ENCODE measurements around the gene CSTPP1.

GRCh38 chr11:47149782-47150181, 213.2 kb downstream of the CSTPP1 start:
- TF ChIP-seq EGR1 (IDR thresholded peaks at IDR 0.05; ENCODE audit: borderline replicate concordance, low read depth, low read length) (no peak), TEAD4 (IDR thresholded peaks at IDR 0.05; ENCODE audit: low read depth, low read length) (no peak), RAD21 (IDR thresholded peaks at IDR 0.05 in 1 of 2, conservative IDR thresholded peaks at IDR 0.05 in 1 of 2; ENCODE audit: low read depth in 2 of 2, low read length in 2 of 2) (no peak), POLR2AphosphoS5 (IDR thresholded peaks at IDR 0.05; ENCODE audit: low read depth, low read length) (no peak), RXRA (IDR thresholded peaks at IDR 0.05; ENCODE audit: insufficient read depth, low read depth, low read length) (no peak), POLR2A (IDR thresholded peaks at IDR 0.05; ENCODE audit: control extremely low read depth in 1 of 2, low read depth in 2 of 2, low read length in 2 of 2) (no peak), TAF1 (IDR thresholded peaks at IDR 0.05; ENCODE audit: low read depth, low read length) (no peak), JUND (IDR thresholded peaks at IDR 0.05; ENCODE audit: low read length) (no peak), EZH2 (IDR thresholded peaks at IDR 0.05; ENCODE audit: low read depth, low read length, severe bottlenecking) (no peak), FOSL1 (IDR thresholded peaks at IDR 0.05; ENCODE audit: insufficient read depth, low read depth, low read length) (no peak), CTCF (IDR thresholded peaks at IDR 0.05; ENCODE audit: control extremely low read depth in 1 of 3, insufficient read depth in 1 of 3, low read depth in 1 of 3, low read length in 3 of 3) (no peak), RBBP5 (IDR thresholded peaks at IDR 0.05; ENCODE audit: borderline replicate concordance, low read depth, low read length) (no peak)
